Calu3 (cell line): ENCODE measurements around the gene SLC22A4. TPM values are rescaled to one million over a fixed set of nuclear protein-coding genes. Genes with fewer than 3 reads are reported as not detected.
A peak's percentile ranks its signal among the peaks of the same experiment; 100 is the strongest.

Experiments
- BruUV-seq: library from RNA; stranded (reverse); fragments of 400-500 nt; replicated peaks from 2 replicates; lab custom pipeline; 2021; lab: Mats Ljungman, UMichigan
- CTCF ChIA-PET: fragments of 300-600 bp; sonication (Branson Sonifier 250); formaldehyde crosslinking; loops from one replicate; lab custom pipeline; 2022; ENCODE audit warnings: antibody characterized with exemption; lab: Charles Lee
- DNase-seq: peaks from one replicate; pipeline ENCODE4 v3.0.0; 2022
- H3K27ac Mint-ChIP-seq: one replicate; pipeline ENCODE4 v1.8.0; 2022; ENCODE audit warnings: mixed read lengths; ENCODE audit not compliant: unreplicated experiment
- H3K27me3 Mint-ChIP-seq: one replicate; pipeline ENCODE4 v1.8.0; 2022; ENCODE audit warnings: mixed read lengths; ENCODE audit not compliant: unreplicated experiment
- H3K36me3 Mint-ChIP-seq: one replicate; pipeline ENCODE4 v1.8.0; 2022; ENCODE audit warnings: mild to moderate bottlenecking, moderate library complexity, mixed read lengths; ENCODE audit not compliant: insufficient read depth, unreplicated experiment
- H3K4me1 Mint-ChIP-seq: one replicate; pipeline ENCODE4 v1.8.0; 2022; ENCODE audit warnings: mild to moderate bottlenecking, low read depth, mixed read lengths; ENCODE audit not compliant: unreplicated experiment
- H3K4me3 Mint-ChIP-seq: one replicate; pipeline ENCODE4 v1.8.0; 2022; ENCODE audit warnings: mild to moderate bottlenecking, low read depth, moderate library complexity, mixed read lengths; ENCODE audit not compliant: unreplicated experiment
- H3K9me3 Mint-ChIP-seq: one replicate; pipeline ENCODE4 v1.8.0; 2022; ENCODE audit warnings: low read depth, mixed read lengths; ENCODE audit not compliant: unreplicated experiment
- CTCF ChIP-seq: fragments of 200-600 bp; IDR thresholded peaks from one replicate; pipeline ENCODE4 v1.8.0; 2022; ENCODE audit warnings: antibody characterized with exemption; ENCODE audit not compliant: unreplicated experiment
- intact Hi-C: fragments of 100-400 bp; cut with micrococcal nuclease; formaldehyde crosslinking; loops from one replicate; pipeline ENCODE4 v1.10.0; 2022; ENCODE audit not compliant: unreplicated experiment
- microRNA-seq: library from miRNA; unstranded; fragments of <30 nt; microRNA quantifications from one replicate; pipeline ENCODE4 v1.2.0, GENCODE V29; 2022
- total RNA-seq: library from RNA; stranded (reverse); gene quantifications from 2 replicates; pipeline ENCODE4 v1.2.3, GENCODE V29; 2022

Gene SLC22A4
- total RNA-seq, 1 experiment from 2014 or later, result 3.1 TPM

GRCh38 chr5:132392978-132393825 is 99.0 kb downstream of the SLC22A4 start:
- no peaks in the 10 kb centered on the region for H3K9me3 Mint-ChIP-seq
- no peak for DNase-seq
- H3K27me3 Mint-ChIP-seq, result no peaks in the 10 kb centered on the region
- CTCF ChIA-PET, result no interaction called here
- no peak overlapping the region for H3K27ac Mint-ChIP-seq
- BruUV-seq, result no TSS peak
- no peak overlapping the region for H3K4me3 Mint-ChIP-seq
- peaks cover 21% of the 10 kb centered on the region for H3K36me3 Mint-ChIP-seq
- TF ChIP-seq CTCF, result no peak
- H3K4me1 Mint-ChIP-seq, result peaks cover 29% of the 10 kb centered on the region
- intact Hi-C loops, result no loop called here

Small RNA genes within 50 kb of the gene (microRNA-seq; reads per million reads assigned to microRNA genes)
- gene MIR3936, result 3.9 reads per million, percentile 7 among the genes with 10 or more reads in this experiment

Other genes with a start within 250 kb of the SLC22A4 start
- not detected in 2 replicates for gene IL3, start 233.7 kb upstream of the SLC22A4 start, total RNA-seq
- 0.80 TPM in 1 of 2 replicates, not detected in the other for gene CSF2, start 220.6 kb upstream of the SLC22A4 start, total RNA-seq
- 45.1 and 51.8 TPM in 2 replicates for gene P4HA2, start 66.5 kb upstream of the SLC22A4 start, total RNA-seq
- gene PDLIM4, start 36.7 kb upstream of the SLC22A4 start, total RNA-seq, result 15.4 and 20.8 TPM in 2 replicates
- gene SLC22A5, start 75.3 kb downstream of the SLC22A4 start, total RNA-seq, result 24.6 and 25.4 TPM in 2 replicates
- 64.0 and 82.4 TPM in 2 replicates for gene IRF1, start 196.4 kb downstream of the SLC22A4 start, total RNA-seq
- not detected in 2 replicates for gene IL5, start 249.1 kb downstream of the SLC22A4 start, total RNA-seq